Large intestine (tissue), 3 donors: Measurements from ENCODE around the gene ARHGAP42. TPM values are rescaled to one million over a fixed set of nuclear protein-coding genes. Genes with fewer than 3 reads are reported as not detected.

ENCODE experiments used
- DNase-seq, 2 donors: peaks; one replicate each; pipeline versions ENCODE4 v3.0.0 to v3.0.0-alpha.2; 2013
- H3K27ac ChIP-seq: one replicate; pipeline ENCODE4 v1.5.1; 2013; ENCODE audit warnings: low read length
- H3K27me3 ChIP-seq: 2 replicates; pipeline ENCODE4 v1.6.1; 2013; ENCODE audit warnings: low read length; ENCODE audit not compliant: control insufficient read depth, insufficient read depth
- H3K36me3 ChIP-seq: 2 replicates; pipeline ENCODE4 v1.6.1; 2013; ENCODE audit warnings: low read length; ENCODE audit not compliant: control insufficient read depth, insufficient read depth
- H3K4me1 ChIP-seq: one replicate; pipeline ENCODE4 v1.6.1; 2013; ENCODE audit warnings: low read length; ENCODE audit not compliant: control insufficient read depth, insufficient read depth
- H3K4me3 ChIP-seq: one replicate; pipeline ENCODE4 v1.5.1; 2013; ENCODE audit warnings: low read length
- H3K9me3 ChIP-seq: one replicate; pipeline ENCODE4 v1.6.1; 2013; ENCODE audit warnings: mild to moderate bottlenecking, low read depth, low read length, moderate library complexity; ENCODE audit not compliant: control insufficient read depth
- WGBS: methylation state at CpG from one replicate; pipeline ENCODE4 v1.1.5; 2013; ENCODE audit warnings: low lambda C conversion rate; ENCODE audit not compliant: insufficient coverage; 5-methylcytosine and 5-hydroxymethylcytosine counted together
- polyA plus RNA-seq: library from polyadenylated mRNA; unstranded; fragments of 120-200 nt; gene quantifications from one replicate; pipeline ENCODE4 v1.2.1, GENCODE V29; 2013

Gene ARHGAP42
- polyA plus RNA-seq, 1 donor, result 18.2 TPM

- Histone ChIP-seq H3K27me3 (no peaks in the 10 kb centered on the region), H3K27ac (no peak overlapping the region), H3K36me3 (no peaks in the 10 kb centered on the region), H3K4me3 (no peak overlapping the region), H3K4me1 (no peaks in the 10 kb centered on the region), H3K9me3 (no peaks in the 10 kb centered on the region)
- DNase-seq, result no peak
- no CpG with 5 or more reads among the region's 3 CpGs for WGBS
Measured at GRCh38 chr11:100810666-100811065, 123.6 kb downstream of the ARHGAP42 start.

- Histone ChIP-seq H3K4me3 (no peak overlapping the region), H3K4me1 (no peaks in the 10 kb centered on the region), H3K27ac (no peak overlapping the region), H3K27me3 (no peaks in the 10 kb centered on the region), H3K9me3 (no peaks in the 10 kb centered on the region), H3K36me3 (no peaks in the 10 kb centered on the region)
- DNase-seq, result no peak
- WGBS, result 67% methylated on average over 2 of the region's 2 CpGs
Measured at GRCh38 chr11:100812517-100812916, 125.4 kb downstream of the ARHGAP42 start.

GRCh38 chr11:100815787-100816330 is 128.8 kb downstream of the ARHGAP42 start:
- 100% methylated on average over 1 of the region's 1 CpG for WGBS

GRCh38 chr11:100816823-100817222 is 129.7 kb downstream of the ARHGAP42 start:
- Histone ChIP-seq H3K4me3 (no peak overlapping the region), H3K27me3 (no peaks in the 10 kb centered on the region), H3K27ac (no peak overlapping the region), H3K36me3 (no peaks in the 10 kb centered on the region), H3K4me1 (no peaks in the 10 kb centered on the region), H3K9me3 (no peaks in the 10 kb centered on the region)
- DNase-seq, result no peak
- no CpG with 5 or more reads among the region's 2 CpGs for WGBS

More at GRCh38 chr11:100815787-100816330, 128.8 kb downstream of the ARHGAP42 start:
- Histone ChIP-seq H3K36me3 (no peaks in the 10 kb centered on the region), H3K9me3 (no peaks in the 10 kb centered on the region), H3K27me3 (no peaks in the 10 kb centered on the region), H3K27ac (no peak overlapping the region), H3K4me3 (no peak overlapping the region), H3K4me1 (no peaks in the 10 kb centered on the region)
- DNase-seq, result no peak

GRCh38 chr11:100817620-100818019 is 130.5 kb downstream of the ARHGAP42 start:
- Histone ChIP-seq H3K4me3 (no peak overlapping the region), H3K4me1 (no peaks in the 10 kb centered on the region), H3K9me3 (no peaks in the 10 kb centered on the region), H3K27me3 (no peaks in the 10 kb centered on the region), H3K27ac (no peak overlapping the region), H3K36me3 (no peaks in the 10 kb centered on the region)
- 100% methylated on average over 1 of the region's 2 CpGs for WGBS
- DNase-seq, result no peak

- no peaks in the 10 kb centered on the region for H3K9me3 ChIP-seq
- no peak overlapping the region for H3K27ac ChIP-seq
- 78% methylated on average over 4 of the region's 4 CpGs for WGBS
- no peaks in the 10 kb centered on the region for H3K27me3 ChIP-seq
- no peak for DNase-seq
- H3K36me3 ChIP-seq, result no peaks in the 10 kb centered on the region
- H3K4me3 ChIP-seq, result no peak overlapping the region
- no peaks in the 10 kb centered on the region for H3K4me1 ChIP-seq
Measured at GRCh38 chr11:100820621-100821020, 133.5 kb downstream of the ARHGAP42 start.

- no peak for DNase-seq
- Histone ChIP-seq H3K4me3 (no peak overlapping the region), H3K36me3 (no peaks in the 10 kb centered on the region), H3K27me3 (no peaks in the 10 kb centered on the region), H3K4me1 (no peaks in the 10 kb centered on the region), H3K27ac (no peak overlapping the region), H3K9me3 (no peaks in the 10 kb centered on the region)
- no CpG with 5 or more reads among the region's 2 CpGs for WGBS
Measured at GRCh38 chr11:100821198-100821597, 134.1 kb downstream of the ARHGAP42 start.

- DNase-seq, result no peak
- Histone ChIP-seq H3K4me1 (no peaks in the 10 kb centered on the region), H3K4me3 (no peak overlapping the region), H3K27ac (no peak overlapping the region), H3K36me3 (no peaks in the 10 kb centered on the region), H3K27me3 (no peaks in the 10 kb centered on the region), H3K9me3 (no peaks in the 10 kb centered on the region)
- 100% methylated on average over 1 of the region's 1 CpG for WGBS
Measured at GRCh38 chr11:100823360-100823759, 136.3 kb downstream of the ARHGAP42 start.

GRCh38 chr11:100824041-100824809 is 137.1 kb downstream of the ARHGAP42 start:
- WGBS, result 100% methylated on average over 2 of the region's 4 CpGs
- Histone ChIP-seq H3K27me3 (no peaks in the 10 kb centered on the region), H3K9me3 (no peaks in the 10 kb centered on the region), H3K4me3 (no peak overlapping the region), H3K36me3 (no peaks in the 10 kb centered on the region), H3K27ac (no peak overlapping the region), H3K4me1 (no peaks in the 10 kb centered on the region)
- DNase-seq, result no peak

- no peaks in the 10 kb centered on the region for H3K36me3 ChIP-seq
- H3K4me3 ChIP-seq, result no peak overlapping the region
- H3K27ac ChIP-seq, result no peak overlapping the region
- no peaks in the 10 kb centered on the region for H3K9me3 ChIP-seq
- WGBS, result 90% methylated on average over 2 of the region's 3 CpGs
- no peaks in the 10 kb centered on the region for H3K27me3 ChIP-seq
- H3K4me1 ChIP-seq, result no peaks in the 10 kb centered on the region
- DNase-seq, result no peak
Measured at GRCh38 chr11:100825626-100826025, 138.5 kb downstream of the ARHGAP42 start.
